IPS-15b (cell line): Measurements from ENCODE around the gene ARRDC2.

Experiments used
- H3K27me3 ChIP-seq: one replicate; pipeline ENCODE4 v1.6.1; 2013; ENCODE audit warnings: low read length; ENCODE audit not compliant: control insufficient read depth, insufficient read depth
- H3K36me3 ChIP-seq: one replicate; pipeline ENCODE4 v1.6.1; 2013; ENCODE audit warnings: low read length; ENCODE audit not compliant: control insufficient read depth, insufficient read depth
- H3K4me1 ChIP-seq: one replicate; pipeline ENCODE4 v1.6.1; 2013; ENCODE audit warnings: mild to moderate bottlenecking, low read length; ENCODE audit not compliant: control insufficient read depth, insufficient read depth
- H3K4me3 ChIP-seq: one replicate; pipeline ENCODE4 v1.5.1; 2013; ENCODE audit warnings: low read depth, low read length
- H3K9ac ChIP-seq: one replicate; pipeline ENCODE4 v1.6.1; 2013; ENCODE audit warnings: low read depth, mild to moderate bottlenecking, low read length
- H3K9me3 ChIP-seq: one replicate; pipeline ENCODE4 v1.6.1; 2013; ENCODE audit warnings: mild to moderate bottlenecking, low read length; ENCODE audit not compliant: control insufficient read depth, insufficient read depth

The ARRDC2 gene

GRCh38 chr19:18053576-18054219 is 45.7 kb downstream of the ARRDC2 start:
- Histone ChIP-seq H3K9ac (no peak overlapping the region), H3K36me3 (no peaks in the 10 kb centered on the region), H3K4me3 (no peak overlapping the region), H3K4me1 (no peaks in the 10 kb centered on the region), H3K27me3 (no peaks in the 10 kb centered on the region), H3K9me3 (no peaks in the 10 kb centered on the region)

GRCh38 chr19:18055967-18056366 is 48.0 kb downstream of the ARRDC2 start:
- no peaks in the 10 kb centered on the region for H3K36me3 ChIP-seq

GRCh38 chr19:18057557-18057956 is 49.6 kb downstream of the ARRDC2 start:
- no peak overlapping the region for H3K4me3 ChIP-seq
- H3K4me1 ChIP-seq = no peaks in the 10 kb centered on the region
- H3K9ac ChIP-seq = no peak overlapping the region
- no peaks in the 10 kb centered on the region for H3K27me3 ChIP-seq
- H3K9me3 ChIP-seq = no peaks in the 10 kb centered on the region
- no peaks in the 10 kb centered on the region for H3K36me3 ChIP-seq

More at GRCh38 chr19:18055967-18056366, 48.0 kb downstream of the ARRDC2 start:
- Histone ChIP-seq H3K9me3 (no peaks in the 10 kb centered on the region), H3K9ac (no peak overlapping the region), H3K4me3 (no peak overlapping the region), H3K4me1 (no peaks in the 10 kb centered on the region), H3K27me3 (no peaks in the 10 kb centered on the region)

- Histone ChIP-seq H3K9me3 (no peaks in the 10 kb centered on the region), H3K36me3 (no peaks in the 10 kb centered on the region), H3K4me3 (peak overlapping the region; percentile 37), H3K27me3 (no peaks in the 10 kb centered on the region), H3K9ac (peak overlapping the region; percentile 76), H3K4me1 (no peaks in the 10 kb centered on the region)
These were observed 50.4 kb downstream of the ARRDC2 start for GRCh38 chr19:18058208-18059009.

GRCh38 chr19:18059297-18059696 is 51.3 kb downstream of the ARRDC2 start:
- Histone ChIP-seq H3K4me3 (no peak overlapping the region), H3K4me1 (no peaks in the 10 kb centered on the region), H3K27me3 (no peaks in the 10 kb centered on the region), H3K36me3 (no peaks in the 10 kb centered on the region), H3K9me3 (no peaks in the 10 kb centered on the region), H3K9ac (no peak overlapping the region)

GRCh38 chr19:18059902-18060301 is 51.9 kb downstream of the ARRDC2 start:
- Histone ChIP-seq H3K9me3 (no peaks in the 10 kb centered on the region), H3K4me1 (no peaks in the 10 kb centered on the region), H3K9ac (no peak overlapping the region), H3K27me3 (no peaks in the 10 kb centered on the region), H3K4me3 (no peak overlapping the region), H3K36me3 (no peaks in the 10 kb centered on the region)

- no peaks in the 10 kb centered on the region for H3K9me3 ChIP-seq
- H3K4me3 ChIP-seq = no peak overlapping the region
- no peaks in the 10 kb centered on the region for H3K4me1 ChIP-seq
- no peaks in the 10 kb centered on the region for H3K36me3 ChIP-seq
- H3K9ac ChIP-seq = no peak overlapping the region
- H3K27me3 ChIP-seq = no peaks in the 10 kb centered on the region
These were observed 52.5 kb downstream of the ARRDC2 start for GRCh38 chr19:18060472-18060871.

GRCh38 chr19:18062028-18062427 is 54.1 kb downstream of the ARRDC2 start:
- H3K9ac ChIP-seq = no peak overlapping the region
- no peak overlapping the region for H3K4me3 ChIP-seq
- H3K4me1 ChIP-seq = no peaks in the 10 kb centered on the region
- no peaks in the 10 kb centered on the region for H3K27me3 ChIP-seq
- no peaks in the 10 kb centered on the region for H3K36me3 ChIP-seq
- no peaks in the 10 kb centered on the region for H3K9me3 ChIP-seq

- H3K27me3 ChIP-seq = no peaks in the 10 kb centered on the region
- H3K4me3 ChIP-seq = no peak overlapping the region
- H3K4me1 ChIP-seq = no peaks in the 10 kb centered on the region
- H3K9ac ChIP-seq = no peak overlapping the region
- no peaks in the 10 kb centered on the region for H3K9me3 ChIP-seq
- no peaks in the 10 kb centered on the region for H3K36me3 ChIP-seq
These were observed 55.5 kb downstream of the ARRDC2 start for GRCh38 chr19:18063463-18063862.
